ENCODE results near the gene AKAP13.
A peak's percentile ranks its signal among the peaks of the same experiment; 100 is the strongest.

AKAP13 gene, protein sequence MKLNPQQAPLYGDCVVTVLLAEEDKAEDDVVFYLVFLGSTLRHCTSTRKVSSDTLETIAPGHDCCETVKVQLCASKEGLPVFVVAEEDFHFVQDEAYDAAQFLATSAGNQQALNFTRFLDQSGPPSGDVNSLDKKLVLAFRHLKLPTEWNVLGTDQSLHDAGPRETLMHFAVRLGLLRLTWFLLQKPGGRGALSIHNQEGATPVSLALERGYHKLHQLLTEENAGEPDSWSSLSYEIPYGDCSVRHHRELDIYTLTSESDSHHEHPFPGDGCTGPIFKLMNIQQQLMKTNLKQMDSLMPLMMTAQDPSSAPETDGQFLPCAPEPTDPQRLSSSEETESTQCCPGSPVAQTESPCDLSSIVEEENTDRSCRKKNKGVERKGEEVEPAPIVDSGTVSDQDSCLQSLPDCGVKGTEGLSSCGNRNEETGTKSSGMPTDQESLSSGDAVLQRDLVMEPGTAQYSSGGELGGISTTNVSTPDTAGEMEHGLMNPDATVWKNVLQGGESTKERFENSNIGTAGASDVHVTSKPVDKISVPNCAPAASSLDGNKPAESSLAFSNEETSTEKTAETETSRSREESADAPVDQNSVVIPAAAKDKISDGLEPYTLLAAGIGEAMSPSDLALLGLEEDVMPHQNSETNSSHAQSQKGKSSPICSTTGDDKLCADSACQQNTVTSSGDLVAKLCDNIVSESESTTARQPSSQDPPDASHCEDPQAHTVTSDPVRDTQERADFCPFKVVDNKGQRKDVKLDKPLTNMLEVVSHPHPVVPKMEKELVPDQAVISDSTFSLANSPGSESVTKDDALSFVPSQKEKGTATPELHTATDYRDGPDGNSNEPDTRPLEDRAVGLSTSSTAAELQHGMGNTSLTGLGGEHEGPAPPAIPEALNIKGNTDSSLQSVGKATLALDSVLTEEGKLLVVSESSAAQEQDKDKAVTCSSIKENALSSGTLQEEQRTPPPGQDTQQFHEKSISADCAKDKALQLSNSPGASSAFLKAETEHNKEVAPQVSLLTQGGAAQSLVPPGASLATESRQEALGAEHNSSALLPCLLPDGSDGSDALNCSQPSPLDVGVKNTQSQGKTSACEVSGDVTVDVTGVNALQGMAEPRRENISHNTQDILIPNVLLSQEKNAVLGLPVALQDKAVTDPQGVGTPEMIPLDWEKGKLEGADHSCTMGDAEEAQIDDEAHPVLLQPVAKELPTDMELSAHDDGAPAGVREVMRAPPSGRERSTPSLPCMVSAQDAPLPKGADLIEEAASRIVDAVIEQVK (N-terminal part only)

DNA sequence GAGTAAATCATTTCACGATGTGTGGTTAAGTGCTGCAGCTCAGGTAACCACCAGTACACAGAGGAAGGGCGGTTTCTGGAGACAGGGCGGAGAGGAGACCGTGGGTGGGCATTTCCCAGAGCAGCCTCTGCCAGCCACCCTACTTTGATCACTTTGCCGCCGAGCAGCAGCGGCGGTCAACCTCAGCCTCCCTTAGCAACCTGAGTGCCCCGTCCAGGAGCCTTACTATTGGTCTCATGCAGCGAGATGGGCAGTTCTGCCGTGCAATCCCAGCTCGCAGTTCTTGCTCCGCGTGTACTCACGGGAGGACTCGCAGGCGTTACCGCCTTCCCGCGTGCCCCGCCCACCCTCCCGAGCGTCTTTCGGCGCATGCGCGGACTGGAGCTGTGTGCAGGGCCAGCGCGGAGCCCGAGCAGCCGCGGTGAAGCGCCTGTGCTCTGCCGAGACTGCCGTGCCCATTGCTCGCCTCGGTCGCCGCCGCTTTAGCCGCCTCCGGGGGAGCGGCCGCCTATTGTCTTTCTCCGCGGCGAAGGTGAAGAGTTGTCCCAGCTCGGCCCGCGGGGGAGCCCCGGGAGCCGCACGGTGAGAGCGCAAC is at the start of gene AKAP13:
Gene AKAP13, plus strand, starts transcription at position 387 of the 595 bp plus-strand sequence. CDS start 105,118 bp downstream, outside the sequence.
- no peaks in the 10 kb centered on the region for H3K36me3 ChIP-seq (ENCODE audit: control insufficient read depth in 2 of 2, insufficient read depth in 1 of 2, low read length in 2 of 2)
- POLR2A ChIA-PET = interaction anchor here (0.5 to 2.1 kb wide), 35 partner anchors 9 to 549 kb away, joined by 3 to 25 read pairs (median 4); no protein-coding TSS in a partner anchor
- TF ChIP-seq SP7 (tag by site-specific recombination; IDR thresholded peaks at IDR 0.05) = no peak
- TF ChIP-seq ZBTB17 (tag by site-specific recombination; IDR thresholded peaks at IDR 0.05) = peak; percentile 59; the same call in 1 of the 2 replicates
- peak; percentile 74 for TF ChIP-seq ZNF341 (tag by site-specific recombination; IDR thresholded peaks at IDR 0.05; ENCODE audit: low read depth)
- TF ChIP-seq OVOL3 (tag by site-specific recombination; IDR thresholded peaks at IDR 0.05) = no peak
- no peak for TF ChIP-seq ZNF629 (tag by site-specific recombination; IDR thresholded peaks at IDR 0.05)
- no peak for TF ChIP-seq ZNF155 (tag by site-specific recombination; IDR thresholded peaks at IDR 0.05)
- TF ChIP-seq ZNF16 (tag by site-specific recombination; IDR thresholded peaks at IDR 0.05; ENCODE audit: low read depth) = no peak
- peak; percentile 63; the same call in 1 of the 2 replicates for TF ChIP-seq ZNF501 (tag by site-specific recombination; IDR thresholded peaks at IDR 0.05)
- no peak for TF ChIP-seq ZBTB10 (tag by site-specific recombination; IDR thresholded peaks at IDR 0.05)
- peak; percentile 71 for TF ChIP-seq FEZF1 (tag by site-specific recombination; IDR thresholded peaks at IDR 0.05)
- no peak for TF ChIP-seq ZNF311 (tag by site-specific recombination; IDR thresholded peaks at IDR 0.05; ENCODE audit: borderline replicate concordance)
- TF ChIP-seq ZNF398 (tag by site-specific recombination; IDR thresholded peaks at IDR 0.05) = no peak
- TF ChIP-seq, protein P1, sequence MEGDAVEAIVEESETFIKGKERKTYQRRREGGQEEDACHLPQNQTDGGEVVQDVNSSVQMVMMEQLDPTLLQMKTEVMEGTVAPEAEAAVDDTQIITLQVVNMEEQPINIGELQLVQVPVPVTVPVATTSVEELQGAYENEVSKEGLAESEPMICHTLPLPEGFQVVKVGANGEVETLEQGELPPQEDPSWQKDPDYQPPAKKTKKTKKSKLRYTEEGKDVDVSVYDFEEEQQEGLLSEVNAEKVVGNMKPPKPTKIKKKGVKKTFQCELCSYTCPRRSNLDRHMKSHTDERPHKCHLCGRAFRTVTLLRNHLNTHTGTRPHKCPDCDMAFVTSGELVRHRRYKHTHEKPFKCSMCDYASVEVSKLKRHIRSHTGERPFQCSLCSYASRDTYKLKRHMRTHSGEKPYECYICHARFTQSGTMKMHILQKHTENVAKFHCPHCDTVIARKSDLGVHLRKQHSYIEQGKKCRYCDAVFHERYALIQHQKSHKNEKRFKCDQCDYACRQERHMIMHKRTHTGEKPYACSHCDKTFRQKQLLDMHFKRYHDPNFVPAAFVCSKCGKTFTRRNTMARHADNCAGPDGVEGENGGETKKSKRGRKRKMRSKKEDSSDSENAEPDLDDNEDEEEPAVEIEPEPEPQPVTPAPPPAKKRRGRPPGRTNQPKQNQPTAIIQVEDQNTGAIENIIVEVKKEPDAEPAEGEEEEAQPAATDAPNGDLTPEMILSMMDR (tag by site-specific recombination; IDR thresholded peaks at IDR 0.05) = no peak
- TF ChIP-seq ZNF571 (tag by site-specific recombination; IDR thresholded peaks at IDR 0.05) = no peak
- peak; percentile 59 for TF ChIP-seq ZFHX2 (tag by site-specific recombination; conservative IDR thresholded peaks at IDR 0.05)
- no peak for TF ChIP-seq ZNF561 (tag by site-specific recombination; IDR thresholded peaks at IDR 0.05; ENCODE audit: borderline replicate concordance)
- peak; percentile 55 for TF ChIP-seq SP3 (tag by site-specific recombination; IDR thresholded peaks at IDR 0.05)
- TF ChIP-seq ZBTB21 (tag by site-specific recombination; IDR thresholded peaks at IDR 0.05) = no peak
- TF ChIP-seq ZNF664 (tag by site-specific recombination; IDR thresholded peaks at IDR 0.05) = no peak
- TF ChIP-seq ZNF221 (tag by site-specific recombination; IDR thresholded peaks at IDR 0.05; ENCODE audit: borderline replicate concordance) = no peak
- no peak for TF ChIP-seq ZNF211 (tag by site-specific recombination; IDR thresholded peaks at IDR 0.05; ENCODE audit: low read depth)
- no peak for TF ChIP-seq GLI2 (tag by site-specific recombination; IDR thresholded peaks at IDR 0.05; ENCODE audit: borderline replicate concordance, low read depth)
- TF ChIP-seq ZNF645 (tag by site-specific recombination; IDR thresholded peaks at IDR 0.05) = no peak
- 0 out of 2 replicates have a peak, but pooled peaks have one; percentile 13 for TF ChIP-seq KLF8 (tag by site-specific recombination; IDR thresholded peaks at IDR 0.05)
- peak; percentile 44; the same call in 1 of the 2 replicates for TF ChIP-seq ZSCAN30 (tag by site-specific recombination; IDR thresholded peaks at IDR 0.05)
- peak; percentile 12; the same call in 1 of the 2 replicates for TF ChIP-seq ZBTB20 (tag by site-specific recombination; IDR thresholded peaks at IDR 0.05)
- no peak for TF ChIP-seq ZNF530 (tag by site-specific recombination; IDR thresholded peaks at IDR 0.05; ENCODE audit: low read depth)

More for the DNA sequence above, at the start of gene AKAP13:
- H3K4me3 ChIP-seq (ENCODE audit: low read depth, low read length) = peak within 1 kb of the TSS; percentile 82
- no peaks in the 10 kb centered on the region for H3K9me3 ChIP-seq (ENCODE audit: control insufficient read depth, insufficient read depth, low read depth, low read length)
- peak within 1 kb of the TSS; percentile 83 for H3K27ac ChIP-seq (ENCODE audit: extremely low read depth, low read depth, low read length)
- H3K4me1 ChIP-seq (ENCODE audit: control insufficient read depth, insufficient read depth, low read length) = peaks cover 20% of the 10 kb centered on the region
- CTCF ChIA-PET = interaction anchor here (0.7 to 1.2 kb wide), 2 partner anchors 53 to 90 kb away, joined by 3 to 4 read pairs; no protein-coding TSS in a partner anchor

Data from HEK293 (cell line).